Right ventricle myocardium superior (tissue), 1 donor: ENCODE results near the gene ADAP1. TPM values are rescaled to one million over a fixed set of nuclear protein-coding genes. Genes with fewer than 3 reads are reported as not detected.

Source experiments
- ATAC-seq: fragments of 200-7000 bp; cut with Tn5 transposase; one replicate; pipeline ENCODE4 v1.9.1; 2020; ENCODE audit warnings: mild to moderate bottlenecking; ENCODE audit not compliant: poor library complexity
- DNase-seq: peaks from one replicate; pipeline ENCODE4 v3.0.0-alpha.2; 2020
- intact Hi-C: fragments of 100-400 bp; cut with DNase I; formaldehyde crosslinking; loops from one replicate; pipeline ENCODE4 v1.11.2; 2022
- total RNA-seq: library from RNA; stranded (reverse); fragmentation: NEBNext Ultra II Directional; extraction: Animal tissue kit (Norgen Biotek cat#: 25700); gene quantifications from one replicate; pipeline ENCODE4 v1.2.1, GENCODE V29; 2021
- donor health status: DM: no; HTN: yes; CAD: no; lungs with severe emphysema.

Gene ADAP1
- total RNA-seq, 1 donor from 2014 or later = 6.4 TPM

GRCh38 chr7:867406-868188 lies 86.9 kb downstream of the ADAP1 start:
- ATAC-seq = peak; percentile 76
- DNase-seq = peak; percentile 68
- intact Hi-C loops = loop anchor here (5.0 kb wide), 1 partner anchor 35 kb away; the partner anchor contains the start of gene SUN1

GRCh38 chr7:867001-867405 lies 87.5 kb downstream of the ADAP1 start:
- intact Hi-C loops = loop anchor here (5.0 kb wide), 1 partner anchor 35 kb away; the partner anchor contains the start of gene SUN1
- ATAC-seq (peak; percentile 87), DNase-seq (peak; percentile 79)

GRCh38 chr7:865921-866320 lies 88.6 kb downstream of the ADAP1 start:
- DNase-seq = no peak
- no peak for ATAC-seq
- intact Hi-C loops = loop anchor here (5.0 kb wide), 1 partner anchor 34 kb away; the partner anchor contains the start of gene SUN1

- no peak for ATAC-seq
- intact Hi-C loops = no loop called here
- DNase-seq = peak; percentile 17
These were observed 91.4 kb downstream of the ADAP1 start for GRCh38 chr7:863106-863505.

GRCh38 chr7:862157-862556 lies 92.3 kb downstream of the ADAP1 start:
- intact Hi-C loops = no loop called here

DNA sequence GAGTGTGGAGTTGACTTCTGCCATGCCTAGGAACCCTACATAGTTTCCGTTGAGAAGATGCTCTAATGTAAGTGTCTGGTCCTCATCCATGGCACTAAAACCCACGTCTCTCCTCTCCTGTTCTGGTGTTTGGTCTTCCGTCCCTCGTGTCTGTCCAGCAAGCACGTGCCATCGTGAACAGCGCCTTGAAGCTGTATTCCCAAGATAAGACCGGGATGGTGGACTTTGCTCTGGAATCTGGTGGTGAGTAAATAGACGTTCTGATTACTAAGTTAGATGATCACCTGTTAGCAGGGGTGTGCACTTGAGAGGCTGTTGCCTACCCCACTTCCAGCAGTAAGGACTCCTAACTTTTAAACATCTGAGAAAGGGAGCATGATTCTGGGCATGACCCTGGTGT lies 93.3 kb downstream of the ADAP1 start:
- intact Hi-C loops = no loop called here

More at GRCh38 chr7:862157-862556, 92.3 kb downstream of the ADAP1 start:
- DNase-seq = no peak
- no peak for ATAC-seq

GRCh38 chr7:860149-860548 lies 94.3 kb downstream of the ADAP1 start:
- intact Hi-C loops = no loop called here
- no peak for ATAC-seq
- DNase-seq = peak; percentile 32

More for the DNA sequence above, 93.3 kb downstream of the ADAP1 start:
- ATAC-seq (no peak), DNase-seq (no peak)

DNA sequence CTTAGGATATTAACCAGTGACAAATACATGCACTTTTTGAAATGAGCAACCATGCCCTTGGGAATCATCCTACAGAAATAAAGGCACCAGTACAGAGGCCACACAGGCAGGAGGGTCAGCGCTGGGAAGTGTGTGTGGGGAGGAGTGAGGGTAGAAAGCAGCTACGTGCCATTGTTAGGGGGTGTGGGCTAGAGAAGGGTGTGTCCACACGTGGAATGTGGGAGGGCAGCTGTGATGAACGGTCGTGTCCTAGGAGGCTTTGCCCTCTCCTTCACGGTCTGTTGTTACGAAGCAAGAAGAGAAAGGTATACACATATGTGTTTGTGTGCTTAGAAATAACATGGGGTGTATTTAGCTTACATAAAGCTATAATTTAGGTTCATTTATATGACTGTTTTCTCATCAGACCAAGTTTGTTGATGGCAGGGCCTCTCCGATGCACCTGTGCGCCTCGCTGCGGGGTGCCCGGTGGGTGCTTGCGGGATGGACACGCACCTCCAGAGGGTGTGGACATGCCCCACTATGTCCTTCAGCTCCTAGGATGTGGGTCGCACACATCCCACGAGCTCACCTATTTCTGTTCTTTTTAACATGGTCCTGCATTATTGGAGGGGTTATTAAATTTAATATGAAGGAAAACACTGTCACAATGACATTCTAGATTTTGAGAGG lies 95.0 kb downstream of the ADAP1 start:
- intact Hi-C loops = no loop called here
- ATAC-seq = no peak
- DNase-seq = peak; percentile 17

- peak; percentile 25 for DNase-seq
- intact Hi-C loops = no loop called here
These were observed 96.8 kb downstream of the ADAP1 start for GRCh38 chr7:857661-858060.

GRCh38 chr7:856444-857095 lies 97.9 kb downstream of the ADAP1 start:
- ATAC-seq (no peak), DNase-seq (peak; percentile 33)
- intact Hi-C loops = no loop called here

More at GRCh38 chr7:857661-858060, 96.8 kb downstream of the ADAP1 start:
- no peak for ATAC-seq

- no peak for ATAC-seq
These were observed 98.7 kb downstream of the ADAP1 start for GRCh38 chr7:855686-856369.

DNA sequence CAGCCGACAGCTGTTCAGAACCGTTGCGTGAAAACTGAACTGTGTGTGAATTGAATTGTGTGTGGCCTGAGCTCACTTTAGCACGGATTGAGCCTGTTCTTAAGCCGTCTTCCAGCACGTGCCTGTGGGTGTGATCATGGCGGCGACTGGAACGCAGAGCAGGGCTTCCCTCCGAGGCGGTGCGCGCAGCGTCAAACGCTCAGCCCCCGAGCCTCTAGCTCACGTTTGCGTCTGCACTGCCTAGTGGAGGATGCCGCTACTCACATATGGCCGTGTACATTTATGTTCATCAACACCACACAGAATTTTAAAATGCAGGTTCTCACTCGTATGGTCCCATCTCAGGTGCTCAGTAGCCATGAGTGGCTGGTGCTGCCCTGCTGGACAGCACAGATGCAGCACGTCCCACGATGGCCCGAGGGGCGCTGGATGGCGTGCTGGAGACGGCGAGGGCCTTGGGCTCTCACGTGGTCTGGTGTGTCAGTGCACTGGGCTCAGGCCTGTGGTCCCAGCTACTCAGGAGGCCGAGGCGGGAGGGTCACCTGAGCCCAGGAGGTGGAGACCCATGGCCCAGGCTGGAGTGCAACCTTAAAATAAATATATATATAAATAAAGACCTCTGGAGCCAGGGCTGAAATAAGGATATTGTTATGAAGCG lies 100.2 kb downstream of the ADAP1 start:
- ATAC-seq (no peak), DNase-seq (peak; percentile 33)
- intact Hi-C loops = no loop called here

More at GRCh38 chr7:855686-856369, 98.7 kb downstream of the ADAP1 start:
- DNase-seq = peak; percentile 18
- intact Hi-C loops = no loop called here

DNA sequence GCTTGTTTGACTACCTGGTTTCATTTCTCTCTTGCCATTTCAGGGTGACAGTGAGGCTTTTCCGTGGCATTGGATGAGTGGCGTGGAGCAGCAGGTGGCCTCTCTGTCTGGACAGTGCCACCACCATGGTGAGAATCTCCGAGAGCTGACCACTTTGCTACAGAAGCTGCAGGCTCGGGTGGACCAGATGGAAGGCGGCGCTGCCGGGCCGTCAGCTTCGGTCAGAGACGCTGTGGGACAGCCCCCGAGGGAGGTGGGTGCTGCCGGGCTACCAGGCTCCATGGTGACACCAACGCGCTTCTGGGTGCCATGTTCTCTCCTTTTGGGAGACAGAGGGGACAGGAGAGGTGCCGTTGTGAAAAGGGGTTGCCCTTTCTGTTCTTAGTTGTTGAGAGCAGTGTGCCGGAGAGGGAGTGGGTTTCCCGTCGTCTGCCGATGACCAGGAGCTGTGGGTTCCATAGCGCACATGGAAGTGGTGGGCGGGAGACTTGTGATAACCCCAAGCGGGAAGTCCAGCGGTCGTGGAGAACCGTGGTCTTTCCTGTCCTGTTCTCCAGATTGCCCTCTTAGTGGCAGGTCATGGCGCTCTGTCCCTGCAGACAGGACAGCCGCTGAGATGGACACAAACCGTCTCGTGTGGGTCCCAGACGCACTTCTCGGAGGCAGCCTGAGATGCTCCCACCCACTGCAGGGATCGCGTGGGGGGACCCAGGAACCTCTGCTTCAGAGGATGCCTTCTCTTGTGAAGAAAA lies 100.9 kb downstream of the ADAP1 start:
- DNase-seq = peak; percentile 26
- intact Hi-C loops = no loop called here

DNA sequence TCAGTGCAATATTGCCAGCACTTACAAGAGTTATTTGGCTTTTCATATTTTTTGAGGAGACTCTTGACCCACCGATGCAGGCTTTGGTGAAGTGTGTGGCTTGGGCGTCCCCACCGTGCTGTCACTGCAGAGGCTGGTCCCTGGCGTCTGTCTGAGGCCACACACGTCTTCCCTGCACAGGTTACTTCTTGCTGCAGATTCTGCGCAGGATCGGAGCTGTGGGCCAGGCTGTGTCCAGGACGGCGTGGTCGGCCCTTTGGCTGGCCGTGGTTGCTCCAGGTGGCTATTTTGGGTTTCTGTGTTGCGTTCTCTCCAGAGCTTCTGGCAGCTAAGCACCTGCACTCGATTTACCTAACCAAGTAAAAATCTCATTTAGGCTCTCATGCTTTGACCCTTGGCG lies 103.3 kb downstream of the ADAP1 start:
- ATAC-seq = peak; percentile 56
- intact Hi-C loops = no loop called here
- peak; percentile 45 for DNase-seq

More for the DNA sequence above, 100.9 kb downstream of the ADAP1 start:
- ATAC-seq = no peak

DNA sequence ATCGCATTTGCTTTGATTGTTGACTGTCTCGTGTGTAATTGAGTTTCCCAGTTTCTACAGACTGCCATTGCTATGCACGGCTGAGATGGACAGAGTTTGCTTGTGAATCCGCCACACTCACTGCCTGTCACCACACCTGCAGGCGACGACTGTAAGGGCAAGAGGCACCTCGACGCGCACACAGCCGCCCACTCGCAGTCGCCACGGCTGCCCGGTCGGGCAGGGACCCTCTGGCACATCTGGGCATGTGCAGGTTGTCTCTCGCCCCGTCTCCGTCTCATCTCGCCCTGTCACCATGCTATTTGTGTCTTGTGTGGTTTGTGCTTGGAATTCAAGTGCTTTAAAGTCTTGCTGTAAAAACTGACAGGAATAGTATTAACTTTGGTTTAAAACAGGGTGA lies 104.7 kb downstream of the ADAP1 start:
- peak; percentile 16 for DNase-seq
- ATAC-seq = no peak
- intact Hi-C loops = no loop called here

DNA sequence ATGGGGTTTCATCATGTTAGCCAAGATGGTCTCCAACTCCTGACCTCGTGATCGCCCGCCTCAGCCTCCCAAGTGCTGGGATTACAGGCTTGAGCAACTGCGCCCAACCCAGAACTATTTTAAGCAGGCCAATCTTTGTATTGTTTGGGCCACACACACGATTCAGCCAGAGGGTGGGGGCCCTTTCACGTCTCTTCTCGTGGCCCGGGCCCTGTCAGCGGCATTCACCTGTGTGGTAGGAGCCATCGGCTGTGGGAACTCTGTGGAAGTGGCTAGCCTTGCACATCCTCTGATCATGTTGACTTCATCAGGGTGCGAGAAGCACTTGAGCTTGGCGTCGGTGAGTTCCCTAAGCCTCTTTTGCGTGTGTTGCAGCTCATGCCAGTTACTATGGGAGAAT lies 105.3 kb downstream of the ADAP1 start:
- DNase-seq = peak; percentile 32
- intact Hi-C loops = no loop called here
- ATAC-seq = no peak
